GM12874 (cell line): ENCODE data around the gene KRT27.

ENCODE experiments used
- CTCF ChIP-seq: IDR thresholded peaks from 2 replicates; pipeline ENCODE4 v1.5.1; 2011; ENCODE audit warnings: low read depth, mild to moderate bottlenecking, control low read depth, low read length, moderate library complexity; ENCODE audit not compliant: insufficient read depth

Gene KRT27

GRCh38 chr17:40765657-40766056 is 16.7 kb downstream of the KRT27 start:
- TF ChIP-seq CTCF = no peak

- no peak for TF ChIP-seq CTCF
Observed at GRCh38 chr17:40763752-40764151, 18.6 kb downstream of the KRT27 start.

- no peak for TF ChIP-seq CTCF
Observed at GRCh38 chr17:40760105-40761016, 22.0 kb downstream of the KRT27 start.

- no peak for TF ChIP-seq CTCF
Observed at GRCh38 chr17:40755231-40755630, 27.1 kb downstream of the KRT27 start, which contains the start of gene KRT25. TSS of gene KRT25 (minus strand) at chr17:40755331. CDS start at chr17:40755271, 60 bp downstream.

- TF ChIP-seq CTCF = no peak
Observed at GRCh38 chr17:40753804-40754203, 28.5 kb downstream of the KRT27 start.

GRCh38 chr17:40751065-40751464 is 31.3 kb downstream of the KRT27 start:
- TF ChIP-seq CTCF = no peak

GRCh38 chr17:40750391-40750790 is 32.0 kb downstream of the KRT27 start:
- no peak for TF ChIP-seq CTCF
